ENCODE results near the gene GCLM. TPM values are rescaled to one million over a fixed set of nuclear protein-coding genes. Genes with fewer than 3 reads are reported as not detected.

The GCLM gene
- total and polyA plus RNA-seq, 2 of the 4 experiments (the other 2 are of a cell fraction): 15.5 to 20.1 TPM

DNA sequence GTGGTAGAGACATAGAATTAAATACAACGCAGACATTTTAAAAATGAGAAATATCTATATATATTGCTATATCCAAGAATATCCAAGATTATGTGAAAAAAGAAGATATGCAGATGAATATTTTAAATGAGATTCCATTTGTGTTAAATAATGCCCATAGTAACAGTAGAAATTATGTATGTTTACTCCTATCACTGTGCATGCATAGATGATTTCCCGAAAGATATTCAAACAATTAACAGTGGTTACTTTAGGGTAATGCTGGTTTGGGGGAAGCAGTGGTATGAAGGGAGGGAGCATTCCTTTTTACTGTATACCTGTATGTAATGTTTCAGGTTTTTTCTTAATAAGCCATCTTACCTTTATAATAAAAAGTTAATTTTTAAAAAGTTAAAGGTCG, 55.3 kb downstream of the GCLM start:
- no peaks in the 10 kb centered on the region for H3K36me3 ChIP-seq (ENCODE audit: control insufficient read depth, insufficient read depth, low read length)
- H3K9me3 ChIP-seq (ENCODE audit: control insufficient read depth, insufficient read depth, low read length): no peaks in the 10 kb centered on the region
- no peak overlapping the region for H3K4me2 ChIP-seq (ENCODE audit: low read depth, low read length)
- H3K18ac ChIP-seq (ENCODE audit: low read depth, low read length): no peak overlapping the region
- no peak overlapping the region for H2BK120ac ChIP-seq (ENCODE audit: low read depth, low read length)
- no peak overlapping the region for H2BK5ac ChIP-seq (ENCODE audit: low read depth, low read length, poor library complexity, severe bottlenecking)
- H3K9me1 ChIP-seq (ENCODE audit: insufficient read depth, low read length): no peaks in the 10 kb centered on the region
- intact Hi-C loops (cut with micrococcal nuclease): no loop called here
- BruUV-seq (replicated peaks): no TSS peak
- no peak overlapping the region for H3K23ac ChIP-seq (ENCODE audit: low read depth, low read length)
- ChIA-PET CTCF (no interaction called here), POLR2A (ENCODE audit: unreplicated experiment) (no interaction called here)
- no peak overlapping the region for H2BK15ac ChIP-seq (ENCODE audit: low read depth, low read length)
- in situ Hi-C loops (cut with MboI; ENCODE audit: low sequenced_read_pairs): loop anchor here (25.0 kb wide), 1 partner anchor 842 kb away; no protein-coding TSS in a partner anchor
- no peak overlapping the region for H4K5ac ChIP-seq (ENCODE audit: low read depth, low read length)
- H2AK5ac ChIP-seq (ENCODE audit: low read depth, low read length): no peak overlapping the region
- no peak overlapping the region for H3K27ac ChIP-seq (ENCODE audit: insufficient read depth, low read length)
- no peak overlapping the region for H3K4me3 ChIP-seq (ENCODE audit: insufficient read depth, low read depth, low read length)
- dilution Hi-C loops (cut with HindIII; ENCODE audit: low sequenced_read_pairs, unreplicated experiment): no loop called here
- H3K4ac ChIP-seq (ENCODE audit: low read depth, low read length): no peak overlapping the region
- no CpG with 5 or more reads among the region's 3 CpGs for whole genome bisulfite sequencing, 2 experiments (ENCODE audit: extremely low coverage in 2 of 2, insufficient read length in 1 of 2)
- no peak overlapping the region for H2AK9ac ChIP-seq (replicated peaks; ENCODE audit: low read depth, low read length, poor library complexity)
- H3K14ac ChIP-seq (replicated peaks; ENCODE audit: low read depth, low read length): no peak overlapping the region
- no peaks in the 10 kb centered on the region for H4K20me1 ChIP-seq (ENCODE audit: insufficient read depth, low read length)
- H4K8ac ChIP-seq (ENCODE audit: low read depth in 2 of 2, low read length in 2 of 2): no peak overlapping the region
- H3K9ac ChIP-seq (ENCODE audit: low read depth, low read length): no peak overlapping the region
- no peak overlapping the region for H2AFZ ChIP-seq (replicated peaks; ENCODE audit: low read length, poor library complexity)
- H2BK20ac ChIP-seq (ENCODE audit: low read depth, low read length): no peak overlapping the region
- ATAC-seq (ENCODE audit: low read depth) (no peak), DNase-seq (no peak)
- no peaks in the 10 kb centered on the region for H3K79me1 ChIP-seq (ENCODE audit: low read depth in 1 of 2, low read length in 2 of 2)
- TF ChIP-seq SMC3 (IDR thresholded peaks at IDR 0.05; ENCODE audit: low read depth, low read length) (no peak), RCOR1 (IDR thresholded peaks at IDR 0.05; ENCODE audit: insufficient replicate concordance, low read length) (no peak), RFX5 (IDR thresholded peaks at IDR 0.05; ENCODE audit: low read depth, low read length) (no peak), MAZ (IDR thresholded peaks at IDR 0.05; ENCODE audit: borderline replicate concordance, low read depth, low read length) (no peak), RAD21 (IDR thresholded peaks at IDR 0.05; ENCODE audit: low read length) (no peak), MXI1 (IDR thresholded peaks at IDR 0.05; ENCODE audit: borderline replicate concordance, low read depth, low read length) (no peak), POLR2A (IDR thresholded peaks at IDR 0.05; ENCODE audit: low read depth, low read length) (no peak), CHD1 (IDR thresholded peaks at IDR 0.05; ENCODE audit: low read depth, low read length) (no peak), MAFK (IDR thresholded peaks at IDR 0.05; ENCODE audit: low read depth, low read length) (no peak), NFE2L2 (IDR thresholded peaks at IDR 0.05; ENCODE audit: low read depth, low read length) (no peak), FOS (IDR thresholded peaks at IDR 0.05; ENCODE audit: low read depth, low read length) (no peak), CEBPB (IDR thresholded peaks at IDR 0.05; ENCODE audit: low read depth, low read length) (no peak)
- TF ChIP-seq, protein P1, sequence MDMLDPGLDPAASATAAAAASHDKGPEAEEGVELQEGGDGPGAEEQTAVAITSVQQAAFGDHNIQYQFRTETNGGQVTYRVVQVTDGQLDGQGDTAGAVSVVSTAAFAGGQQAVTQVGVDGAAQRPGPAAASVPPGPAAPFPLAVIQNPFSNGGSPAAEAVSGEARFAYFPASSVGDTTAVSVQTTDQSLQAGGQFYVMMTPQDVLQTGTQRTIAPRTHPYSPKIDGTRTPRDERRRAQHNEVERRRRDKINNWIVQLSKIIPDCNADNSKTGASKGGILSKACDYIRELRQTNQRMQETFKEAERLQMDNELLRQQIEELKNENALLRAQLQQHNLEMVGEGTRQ (IDR thresholded peaks at IDR 0.05; ENCODE audit: low read depth, low read length): no peak
- TF ChIP-seq, protein P2, sequence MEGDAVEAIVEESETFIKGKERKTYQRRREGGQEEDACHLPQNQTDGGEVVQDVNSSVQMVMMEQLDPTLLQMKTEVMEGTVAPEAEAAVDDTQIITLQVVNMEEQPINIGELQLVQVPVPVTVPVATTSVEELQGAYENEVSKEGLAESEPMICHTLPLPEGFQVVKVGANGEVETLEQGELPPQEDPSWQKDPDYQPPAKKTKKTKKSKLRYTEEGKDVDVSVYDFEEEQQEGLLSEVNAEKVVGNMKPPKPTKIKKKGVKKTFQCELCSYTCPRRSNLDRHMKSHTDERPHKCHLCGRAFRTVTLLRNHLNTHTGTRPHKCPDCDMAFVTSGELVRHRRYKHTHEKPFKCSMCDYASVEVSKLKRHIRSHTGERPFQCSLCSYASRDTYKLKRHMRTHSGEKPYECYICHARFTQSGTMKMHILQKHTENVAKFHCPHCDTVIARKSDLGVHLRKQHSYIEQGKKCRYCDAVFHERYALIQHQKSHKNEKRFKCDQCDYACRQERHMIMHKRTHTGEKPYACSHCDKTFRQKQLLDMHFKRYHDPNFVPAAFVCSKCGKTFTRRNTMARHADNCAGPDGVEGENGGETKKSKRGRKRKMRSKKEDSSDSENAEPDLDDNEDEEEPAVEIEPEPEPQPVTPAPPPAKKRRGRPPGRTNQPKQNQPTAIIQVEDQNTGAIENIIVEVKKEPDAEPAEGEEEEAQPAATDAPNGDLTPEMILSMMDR (conservative IDR thresholded peaks at IDR 0.05; ENCODE audit: low read depth, low read length): no peak
- TF ChIP-seq, protein P3, sequence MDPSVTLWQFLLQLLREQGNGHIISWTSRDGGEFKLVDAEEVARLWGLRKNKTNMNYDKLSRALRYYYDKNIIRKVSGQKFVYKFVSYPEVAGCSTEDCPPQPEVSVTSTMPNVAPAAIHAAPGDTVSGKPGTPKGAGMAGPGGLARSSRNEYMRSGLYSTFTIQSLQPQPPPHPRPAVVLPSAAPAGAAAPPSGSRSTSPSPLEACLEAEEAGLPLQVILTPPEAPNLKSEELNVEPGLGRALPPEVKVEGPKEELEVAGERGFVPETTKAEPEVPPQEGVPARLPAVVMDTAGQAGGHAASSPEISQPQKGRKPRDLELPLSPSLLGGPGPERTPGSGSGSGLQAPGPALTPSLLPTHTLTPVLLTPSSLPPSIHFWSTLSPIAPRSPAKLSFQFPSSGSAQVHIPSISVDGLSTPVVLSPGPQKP (IDR thresholded peaks at IDR 0.05; ENCODE audit: borderline replicate concordance, low read depth, low read length): no peak
- no peaks in the 10 kb centered on the region for H3K27me3 ChIP-seq (ENCODE audit: control insufficient read depth, insufficient read depth, low read length)
- H4K91ac ChIP-seq (ENCODE audit: insufficient read depth, low read depth, low read length): no peak overlapping the region
- no peaks in the 10 kb centered on the region for H3K4me1 ChIP-seq (ENCODE audit: control insufficient read depth, insufficient read depth, low read length)
- no peak overlapping the region for H3K56ac ChIP-seq (ENCODE audit: extremely low read depth, insufficient read depth, low read length)
